Mesodermal cell (in vitro differentiated cells): Measurements from ENCODE around the gene KRTAP2-2.
"Not testable (repeated sequence)": the region's sequence is repeated elsewhere in the genome, so short reads cannot be mapped to it uniquely, and the experiment has no call there.

Experiments used
- H3K27ac ChIP-seq: 2 replicates; pipeline ENCODE4 v1.7.0; 2013; ENCODE audit warnings: mild to moderate bottlenecking, low read depth, low read length, moderate library complexity; ENCODE audit not compliant: severe bottlenecking
- H3K36me3 ChIP-seq: 2 replicates; pipeline ENCODE4 v1.7.1; 2013; ENCODE audit warnings: mild to moderate bottlenecking, low read length, moderate library complexity; ENCODE audit not compliant: control insufficient read depth, insufficient read depth
- H3K4me1 ChIP-seq: one replicate; pipeline ENCODE4 v1.7.1; 2013; ENCODE audit warnings: mild to moderate bottlenecking, low read length; ENCODE audit not compliant: insufficient read depth, control insufficient read depth, poor library complexity, severe bottlenecking
- H3K4me3 ChIP-seq: 2 replicates; pipeline ENCODE4 v1.7.0; 2013; ENCODE audit warnings: low read length, control low read depth, mild to moderate bottlenecking; ENCODE audit not compliant: insufficient read depth, poor library complexity, severe bottlenecking; ENCODE audit errors: extremely low read depth
- H3K9me3 ChIP-seq: 2 replicates; pipeline ENCODE4 v1.7.1; 2013; ENCODE audit warnings: mild to moderate bottlenecking, low read length, moderate library complexity; ENCODE audit not compliant: control insufficient read depth
- WGBS, 2 experiments: methylation state at CpG; one replicate each; pipeline ENCODE4 v1.1.5; 2013; ENCODE audit warnings: missing lambda C conversion rate in 2 of 2; ENCODE audit not compliant: insufficient coverage in 2 of 2; 5-methylcytosine and 5-hydroxymethylcytosine counted together

The KRTAP2-2 gene

GRCh38 chr17:41064301-41064700 lies 9.3 kb upstream of the KRTAP2-2 start:
- no CpG with 5 or more reads among the region's 1 CpG for WGBS, 2 experiments
- no peaks in the 10 kb centered on the region for H3K9me3 ChIP-seq
- H3K4me1 ChIP-seq, result peaks cover 6% of the 10 kb centered on the region
- no peak overlapping the region for H3K27ac ChIP-seq
- no peaks in the 10 kb centered on the region for H3K36me3 ChIP-seq
- no peak overlapping the region for H3K4me3 ChIP-seq

DNA sequence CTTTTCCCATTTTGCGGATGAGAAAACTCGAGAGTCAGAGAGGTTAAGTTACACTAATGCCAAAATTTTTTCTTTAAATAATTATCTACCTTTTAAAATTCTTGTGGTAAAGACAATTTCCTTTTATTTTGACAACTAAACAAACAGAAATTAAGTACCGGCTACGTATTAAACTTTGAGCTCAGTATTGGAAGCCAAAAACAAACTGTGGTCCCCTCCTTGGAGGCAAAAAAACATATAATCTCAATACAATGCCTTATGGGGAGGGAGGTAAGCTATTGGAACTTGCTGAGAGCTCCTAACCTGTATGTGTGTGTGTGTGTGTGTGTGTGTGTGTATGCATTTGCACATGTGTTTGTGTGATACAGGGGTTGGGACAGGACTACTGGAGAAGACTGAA lies 8.4 kb upstream of the KRTAP2-2 start:
- WGBS, 2 experiments, result no CpG with 5 or more reads among the region's 4 CpGs
- Histone ChIP-seq H3K27ac (no peak overlapping the region), H3K4me1 (peaks cover 11% of the 10 kb centered on the region), H3K36me3 (no peaks in the 10 kb centered on the region), H3K9me3 (no peaks in the 10 kb centered on the region), H3K4me3 (no peak overlapping the region)

DNA sequence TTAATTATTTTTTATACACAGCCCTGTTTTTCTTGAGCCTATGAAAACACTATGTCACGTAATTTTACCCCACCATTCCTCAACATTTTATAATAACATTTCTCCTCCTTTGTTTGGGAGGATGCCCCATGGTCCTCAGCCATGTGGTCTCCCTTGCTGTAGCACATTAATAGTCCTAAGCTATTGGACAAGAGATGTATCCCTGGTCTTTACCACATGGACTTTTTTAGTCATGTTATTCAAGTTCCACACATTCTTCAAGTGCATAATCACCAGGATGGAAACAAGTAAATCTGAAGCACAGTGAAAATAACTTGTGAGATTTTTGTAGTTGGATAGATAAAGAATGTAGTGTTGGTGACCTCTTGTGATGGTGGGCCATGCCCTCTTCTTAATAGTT lies 6.9 kb upstream of the KRTAP2-2 start:
- no peaks in the 10 kb centered on the region for H3K36me3 ChIP-seq
- H3K4me3 ChIP-seq, result no peak overlapping the region
- H3K27ac ChIP-seq, result peak overlapping the region; percentile 58
- peaks cover 11% of the 10 kb centered on the region for H3K4me1 ChIP-seq
- H3K9me3 ChIP-seq, result peaks cover 5% of the 10 kb centered on the region
- WGBS, 2 experiments, result 89% methylated on average over 1 of the region's 1 CpG; no CpG with 5 or more reads in 1 of the 2 experiments

DNA sequence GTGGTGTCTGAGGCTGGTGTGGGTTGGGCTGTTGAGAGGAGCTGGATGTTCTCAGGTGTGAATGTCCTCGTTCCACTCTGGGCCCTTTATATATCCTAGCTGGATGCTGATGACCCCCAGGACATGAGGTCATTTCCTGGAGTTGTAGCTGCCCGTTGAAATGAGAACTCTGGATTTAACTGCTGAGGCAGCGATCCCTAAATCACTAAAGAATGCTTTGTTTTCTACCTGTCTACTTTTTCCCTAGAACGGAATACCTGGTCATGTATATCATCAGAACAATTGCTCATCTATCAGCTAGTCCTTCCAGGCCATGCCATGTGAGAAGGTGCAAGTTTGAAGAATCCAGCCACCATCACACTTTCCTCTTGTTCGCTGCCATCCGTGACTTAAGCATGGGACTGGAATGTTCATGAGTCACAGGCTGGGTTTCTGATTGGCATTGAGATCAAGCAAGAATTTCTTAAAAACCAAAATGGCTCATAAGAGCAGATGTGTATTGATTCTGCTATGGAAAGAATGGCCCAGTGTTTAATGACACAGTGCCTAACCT lies 5.1 kb upstream of the KRTAP2-2 start, which contains the start of gene KRTAP2-3:
Gene KRTAP2-3, minus strand, starts transcription at position 63 of the 553 bp plus-strand sequence. CDS start 64 bp downstream, outside the sequence.
- H3K4me3 ChIP-seq, result no peak within 1 kb of the TSS

GRCh38 chr17:41059276-41060051 lies 4.4 kb upstream of the KRTAP2-2 start:
- H3K4me3 ChIP-seq, H3K36me3 ChIP-seq: not testable (repeated sequence)
- WGBS, 2 experiments, result 72 to 77% methylated on average over 4 to 5 of the region's 31 CpGs
- H3K9me3 ChIP-seq, result peaks cover 11% of the 10 kb centered on the region
- H3K27ac ChIP-seq, result peak overlapping the region; percentile 63
- H3K4me1 ChIP-seq, result peaks cover 11% of the 10 kb centered on the region

More for the DNA sequence above, 5.1 kb upstream of the KRTAP2-2 start, which contains the start of gene KRTAP2-3:
- Histone ChIP-seq H3K27ac (peak within 1 kb of the TSS; percentile 63), H3K36me3 (no peaks in the 10 kb centered on the region), H3K4me1 (peaks cover 11% of the 10 kb centered on the region), H3K9me3 (peaks cover 11% of the 10 kb centered on the region)
- 83 to 87% methylated on average over 2 to 6 of the region's 6 CpGs for WGBS, 2 experiments

DNA sequence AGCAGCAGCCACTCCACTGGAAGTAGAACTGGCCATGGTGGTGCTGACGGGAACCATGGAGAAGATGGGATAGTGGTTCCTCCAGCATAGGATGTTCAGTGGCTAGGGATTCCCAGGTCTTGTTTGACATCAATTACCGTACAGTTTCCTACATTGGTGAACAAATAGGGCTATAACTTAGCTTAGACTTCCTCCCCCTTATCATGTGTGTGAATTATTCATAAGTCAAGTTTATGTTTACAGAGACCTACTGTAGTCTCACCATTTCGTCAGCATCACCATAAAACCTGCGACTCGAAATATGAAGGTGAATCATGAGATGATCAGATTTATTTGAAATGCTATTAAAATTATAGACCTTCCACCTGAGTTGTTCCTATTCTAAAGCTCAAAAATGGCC lies 3.7 kb upstream of the KRTAP2-2 start:
- peaks cover 11% of the 10 kb centered on the region for H3K9me3 ChIP-seq
- H3K4me1 ChIP-seq, result peaks cover 11% of the 10 kb centered on the region
- no peak overlapping the region for H3K27ac ChIP-seq
- no peaks in the 10 kb centered on the region for H3K36me3 ChIP-seq
- no peak overlapping the region for H3K4me3 ChIP-seq
- WGBS, 2 experiments, result 100% methylated on average over 1 of the region's 5 CpGs; no CpG with 5 or more reads in 1 of the 2 experiments

GRCh38 chr17:41057547-41057946 lies 2.5 kb upstream of the KRTAP2-2 start:
- Histone ChIP-seq H3K36me3 (no peaks in the 10 kb centered on the region), H3K4me3 (no peak overlapping the region), H3K9me3 (peaks cover 17% of the 10 kb centered on the region), H3K27ac (no peak overlapping the region), H3K4me1 (peaks cover 11% of the 10 kb centered on the region)
- WGBS, 2 experiments, result 100% methylated on average over 1 of the region's 1 CpG; no CpG with 5 or more reads in 1 of the 2 experiments

- H3K27ac ChIP-seq, H3K4me3 ChIP-seq, H3K4me1 ChIP-seq, H3K36me3 ChIP-seq: not testable (repeated sequence)
- H3K9me3 ChIP-seq, result peaks cover 17% of the 10 kb centered on the region
- WGBS, 2 experiments, result 92 to 96% methylated on average over 3 to 5 of the region's 9 CpGs
Observed at GRCh38 chr17:41054556-41054955, 474 bp downstream of the KRTAP2-2 start.

DNA sequence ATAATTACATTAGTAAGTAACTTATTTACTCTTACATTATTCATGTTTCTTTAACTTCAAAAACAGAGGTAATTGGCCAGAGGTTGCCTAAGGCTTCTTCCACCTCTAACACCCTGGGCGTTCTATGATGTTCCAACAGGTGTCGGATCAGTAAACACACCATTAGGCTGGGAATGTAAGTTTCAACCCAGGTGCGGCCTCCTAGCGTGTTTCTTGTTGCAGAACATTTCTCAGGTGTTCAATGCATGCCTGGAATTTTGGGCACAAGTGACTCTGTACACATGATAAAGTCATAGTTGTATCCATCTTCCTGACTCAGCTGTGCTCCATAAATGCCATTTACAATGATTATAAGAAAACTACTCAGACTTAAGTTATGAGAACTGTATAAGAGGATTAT lies 1.0 kb downstream of the KRTAP2-2 start:
- no peaks in the 10 kb centered on the region for H3K36me3 ChIP-seq
- H3K4me3 ChIP-seq, result no peak overlapping the region
- WGBS, 2 experiments, result 84 to 86% methylated on average over 4 of the region's 4 CpGs
- peaks cover 5% of the 10 kb centered on the region for H3K4me1 ChIP-seq
- peaks cover 17% of the 10 kb centered on the region for H3K9me3 ChIP-seq
- no peak overlapping the region for H3K27ac ChIP-seq

DNA sequence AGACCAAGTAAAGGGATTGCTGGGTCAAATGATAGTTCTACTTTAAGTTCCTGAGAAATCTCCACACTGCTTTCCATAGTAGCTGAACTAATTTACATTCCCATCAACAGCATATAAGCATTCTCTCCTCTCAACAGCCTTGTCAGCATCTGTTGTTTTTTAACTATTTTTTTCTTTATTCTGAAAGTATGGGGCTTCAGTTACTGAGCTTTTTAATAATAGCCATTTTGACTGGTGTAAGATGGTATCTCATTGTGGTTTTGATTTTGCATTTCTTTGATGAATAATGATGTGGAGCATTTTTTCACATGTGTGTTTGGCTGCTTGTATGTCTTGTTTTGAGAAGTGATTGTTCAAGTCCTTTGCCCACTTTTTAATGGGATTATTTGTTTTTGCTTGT lies 2.5 kb downstream of the KRTAP2-2 start:
- peaks cover 17% of the 10 kb centered on the region for H3K9me3 ChIP-seq
- no peak overlapping the region for H3K27ac ChIP-seq
- H3K36me3 ChIP-seq, result no peaks in the 10 kb centered on the region
- H3K4me1 ChIP-seq, result peaks cover 8% of the 10 kb centered on the region
- H3K4me3 ChIP-seq, result no peak overlapping the region

GRCh38 chr17:41049110-41049509 lies 5.9 kb downstream of the KRTAP2-2 start:
- WGBS, 2 experiments, result 81 to 88% methylated on average over 2 of the region's 2 CpGs
- H3K4me1 ChIP-seq, result peaks cover 8% of the 10 kb centered on the region
- peaks cover 5% of the 10 kb centered on the region for H3K9me3 ChIP-seq
- no peak overlapping the region for H3K4me3 ChIP-seq
- H3K27ac ChIP-seq, result peak overlapping the region; percentile 70
- H3K36me3 ChIP-seq, result no peaks in the 10 kb centered on the region
